IMR-90 (cell line): Measurements from ENCODE around the gene PTX4.

Source experiments
- BHLHE40 ChIP-seq: fragments of 150-350 bp; IDR thresholded peaks from 2 replicates; pipeline ENCODE4 v1.6.1; 2016; ENCODE audit warnings: mild to moderate bottlenecking, low read depth, low read length
- CEBPB ChIP-seq: IDR thresholded peaks from 2 replicates; pipeline ENCODE4 v1.6.1; 2012; ENCODE audit warnings: low read depth, low read length, improper control_type of control experiment
- MAFK ChIP-seq: IDR thresholded peaks from 2 replicates; pipeline ENCODE4 v1.6.1; 2012; ENCODE audit warnings: low read depth, low read length, improper control_type of control experiment
- MAZ ChIP-seq: IDR thresholded peaks from 2 replicates; pipeline ENCODE4 v1.6.1; 2012; ENCODE audit warnings: low read depth, mild to moderate bottlenecking, low read length, improper control_type of control experiment, moderate library complexity, borderline replicate concordance
- MXI1 ChIP-seq: IDR thresholded peaks from 2 replicates; pipeline ENCODE4 v1.6.1; 2012; ENCODE audit warnings: low read depth, mild to moderate bottlenecking, low read length, moderate library complexity, borderline replicate concordance
- NFE2L2 ChIP-seq: fragments of 150-350 bp; IDR thresholded peaks from 2 replicates; pipeline ENCODE4 v1.6.1; 2016; ENCODE audit warnings: low read depth, mild to moderate bottlenecking, low read length
- POLR2A ChIP-seq: IDR thresholded peaks from 2 replicates; pipeline ENCODE4 v1.6.1; 2012; ENCODE audit warnings: mild to moderate bottlenecking, low read depth, low read length
- RAD21 ChIP-seq: IDR thresholded peaks from 2 replicates; pipeline ENCODE4 v1.6.1; 2012; ENCODE audit warnings: low read length, improper control_type of control experiment
- RCOR1 ChIP-seq: IDR thresholded peaks from 2 replicates; pipeline ENCODE4 v1.6.1; 2012; ENCODE audit warnings: mild to moderate bottlenecking, low read length, improper control_type of control experiment; ENCODE audit not compliant: insufficient replicate concordance
- RFX5 ChIP-seq: IDR thresholded peaks from 2 replicates; pipeline ENCODE4 v1.8.0; 2012; ENCODE audit warnings: low read depth, mild to moderate bottlenecking, low read length, moderate library complexity
- SMC3 ChIP-seq: fragments of 150-350 bp; IDR thresholded peaks from 2 replicates; pipeline ENCODE4 v1.6.1; 2016; ENCODE audit warnings: low read depth, mild to moderate bottlenecking, antibody characterized with exemption, low read length, moderate library complexity
- TF ChIP-seq, protein P1 (sequence below): conservative IDR thresholded peaks from 2 replicates; pipeline ENCODE4 v1.5.1; 2012; ENCODE audit warnings: mild to moderate bottlenecking, low read depth, low read length, improper control_type of control experiment
- TF ChIP-seq, protein P2 (sequence below): fragments of 150-350 bp; IDR thresholded peaks from 2 replicates; pipeline ENCODE4 v1.6.1; 2016; ENCODE audit warnings: low read depth, mild to moderate bottlenecking, low read length, moderate library complexity, borderline replicate concordance

- TF ChIP-seq, protein P1, sequence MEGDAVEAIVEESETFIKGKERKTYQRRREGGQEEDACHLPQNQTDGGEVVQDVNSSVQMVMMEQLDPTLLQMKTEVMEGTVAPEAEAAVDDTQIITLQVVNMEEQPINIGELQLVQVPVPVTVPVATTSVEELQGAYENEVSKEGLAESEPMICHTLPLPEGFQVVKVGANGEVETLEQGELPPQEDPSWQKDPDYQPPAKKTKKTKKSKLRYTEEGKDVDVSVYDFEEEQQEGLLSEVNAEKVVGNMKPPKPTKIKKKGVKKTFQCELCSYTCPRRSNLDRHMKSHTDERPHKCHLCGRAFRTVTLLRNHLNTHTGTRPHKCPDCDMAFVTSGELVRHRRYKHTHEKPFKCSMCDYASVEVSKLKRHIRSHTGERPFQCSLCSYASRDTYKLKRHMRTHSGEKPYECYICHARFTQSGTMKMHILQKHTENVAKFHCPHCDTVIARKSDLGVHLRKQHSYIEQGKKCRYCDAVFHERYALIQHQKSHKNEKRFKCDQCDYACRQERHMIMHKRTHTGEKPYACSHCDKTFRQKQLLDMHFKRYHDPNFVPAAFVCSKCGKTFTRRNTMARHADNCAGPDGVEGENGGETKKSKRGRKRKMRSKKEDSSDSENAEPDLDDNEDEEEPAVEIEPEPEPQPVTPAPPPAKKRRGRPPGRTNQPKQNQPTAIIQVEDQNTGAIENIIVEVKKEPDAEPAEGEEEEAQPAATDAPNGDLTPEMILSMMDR = no peak
- TF ChIP-seq NFE2L2 = no peak
- TF ChIP-seq RAD21 = no peak
- no peak for TF ChIP-seq CEBPB
- no peak for TF ChIP-seq MAZ
- no peak for TF ChIP-seq SMC3
- TF ChIP-seq, protein P2, sequence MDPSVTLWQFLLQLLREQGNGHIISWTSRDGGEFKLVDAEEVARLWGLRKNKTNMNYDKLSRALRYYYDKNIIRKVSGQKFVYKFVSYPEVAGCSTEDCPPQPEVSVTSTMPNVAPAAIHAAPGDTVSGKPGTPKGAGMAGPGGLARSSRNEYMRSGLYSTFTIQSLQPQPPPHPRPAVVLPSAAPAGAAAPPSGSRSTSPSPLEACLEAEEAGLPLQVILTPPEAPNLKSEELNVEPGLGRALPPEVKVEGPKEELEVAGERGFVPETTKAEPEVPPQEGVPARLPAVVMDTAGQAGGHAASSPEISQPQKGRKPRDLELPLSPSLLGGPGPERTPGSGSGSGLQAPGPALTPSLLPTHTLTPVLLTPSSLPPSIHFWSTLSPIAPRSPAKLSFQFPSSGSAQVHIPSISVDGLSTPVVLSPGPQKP = no peak
- no peak for TF ChIP-seq POLR2A
- TF ChIP-seq MXI1 = no peak
- TF ChIP-seq BHLHE40 = no peak
- no peak for TF ChIP-seq RCOR1
- no peak for TF ChIP-seq RFX5
- TF ChIP-seq MAFK = no peak
These were observed 47.9 kb upstream of the PTX4 start for GRCh38 chr16:1536601-1537000.
